Measurements from ENCODE around the gene ARHGAP44. TPM values are rescaled to one million over a fixed set of nuclear protein-coding genes. Genes with fewer than 3 reads are reported as not detected.
"Not testable (repeated sequence)": the region's sequence is repeated elsewhere in the genome, so short reads cannot be mapped to it uniquely, and the experiment has no call there.

Gene ARHGAP44
- total RNA-seq, 1 donor from 2014 or later: 8.6 TPM

DNA sequence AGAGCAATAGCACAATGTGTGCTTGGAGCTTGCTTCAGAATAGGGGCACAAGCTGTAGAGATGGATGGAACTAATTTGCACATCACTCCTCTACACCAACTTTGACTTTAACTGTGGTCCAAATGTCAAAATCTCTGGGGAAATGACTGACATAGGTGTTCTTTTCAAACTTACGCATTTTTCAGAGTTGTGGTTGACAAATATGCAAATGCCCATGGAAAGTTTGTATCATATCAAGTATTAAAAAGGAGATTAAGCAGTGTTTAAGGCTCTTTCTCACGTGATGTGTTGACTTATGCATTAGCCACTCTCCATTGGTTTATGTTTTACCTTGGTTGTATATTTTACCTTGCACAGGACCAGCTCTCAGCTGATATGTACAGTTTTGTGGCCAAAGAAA lies 151.4 kb downstream of the ARHGAP44 start:
- no peak for DNase-seq (ENCODE audit: missing footprints)
- intact Hi-C loops (cut with DNase I): no loop called here
- no peak for ATAC-seq

DNA sequence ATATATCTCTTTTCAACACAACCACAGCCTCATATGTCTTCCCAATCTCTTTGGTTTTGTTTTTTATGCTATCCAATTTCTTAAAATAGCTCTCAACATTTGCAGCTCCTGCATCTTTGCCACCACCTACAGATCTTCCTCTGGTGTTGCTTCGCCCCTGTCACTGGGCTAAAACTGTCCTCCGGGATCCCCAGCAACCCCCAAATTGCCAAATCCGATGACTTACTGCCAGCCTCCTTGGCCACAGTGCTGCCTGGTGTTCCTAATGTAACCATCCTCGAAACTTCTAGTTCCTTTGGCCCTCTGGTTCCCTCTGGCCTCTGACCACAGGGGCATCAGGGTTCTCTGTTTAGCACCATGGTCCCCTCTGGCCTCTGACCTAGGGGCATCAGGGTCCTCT lies 157.7 kb downstream of the ARHGAP44 start:
- no peak for DNase-seq (ENCODE audit: missing footprints)
- intact Hi-C loops (cut with DNase I): no loop called here
- no peak for ATAC-seq

DNA sequence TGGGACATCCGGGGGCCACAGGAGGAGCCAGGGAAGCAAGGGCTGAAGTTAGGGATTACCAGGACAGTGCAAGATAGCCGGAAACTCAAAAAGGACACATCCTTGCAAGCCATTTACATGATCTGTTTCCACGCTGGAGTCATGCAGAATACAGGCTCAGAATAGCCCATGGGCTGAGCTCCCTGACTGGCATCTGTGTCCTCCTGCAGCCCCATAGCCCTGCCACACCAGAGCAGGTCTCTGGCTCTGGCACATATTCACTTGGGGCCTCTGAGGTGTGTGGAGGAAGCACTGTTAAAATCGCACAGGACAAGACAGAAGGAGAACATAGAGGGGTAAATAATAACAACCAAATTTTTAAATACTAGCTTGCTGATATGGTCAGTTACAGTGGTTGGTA lies 162.7 kb downstream of the ARHGAP44 start:
- intact Hi-C loops (cut with DNase I): no loop called here
- DNase-seq (ENCODE audit: missing footprints) (no peak), ATAC-seq (no peak)

DNA sequence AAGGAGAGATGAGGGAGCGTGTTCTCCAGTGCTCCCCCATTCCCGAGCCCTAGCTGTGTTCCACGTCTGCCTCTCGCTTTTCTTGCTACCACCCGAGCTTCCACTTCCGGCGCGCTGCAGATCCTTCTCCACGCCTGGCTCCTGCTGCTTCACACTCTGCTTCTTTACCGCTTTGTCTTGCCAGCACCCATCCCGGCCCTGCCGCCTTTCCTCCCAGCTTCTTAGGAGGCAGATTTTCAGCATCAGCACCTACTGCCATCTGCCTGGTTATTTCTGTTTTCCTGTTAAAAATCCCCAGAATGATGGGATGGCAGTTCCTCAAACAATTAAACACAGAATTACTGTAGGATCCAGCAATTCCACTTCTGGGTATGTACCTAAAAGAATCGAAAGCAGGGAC lies 163.9 kb downstream of the ARHGAP44 start:
- no peak for DNase-seq (ENCODE audit: missing footprints)
- intact Hi-C loops (cut with DNase I): no loop called here
- ATAC-seq: no peak

DNA sequence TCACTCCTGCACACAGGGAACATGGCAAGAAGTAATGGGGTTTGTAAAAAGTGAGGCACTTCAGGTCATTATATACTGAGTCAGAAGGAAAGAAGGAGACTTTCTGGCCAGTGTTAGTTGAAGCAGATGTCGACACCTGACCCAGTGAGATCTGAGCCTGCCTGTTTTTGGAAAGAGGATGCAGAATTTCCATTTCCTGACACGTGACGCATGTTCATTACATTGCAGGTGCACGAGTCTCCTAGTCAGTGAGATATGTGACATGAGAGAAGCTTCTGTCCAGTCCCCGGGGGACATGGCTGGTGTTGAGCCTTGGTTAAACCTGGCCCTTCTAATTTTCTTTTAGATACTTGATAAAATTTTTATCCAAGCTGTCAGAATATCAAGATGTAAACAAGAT lies 166.2 kb downstream of the ARHGAP44 start:
- intact Hi-C loops (cut with DNase I): no loop called here
- ATAC-seq: no peak
- no peak for DNase-seq (ENCODE audit: missing footprints)

DNA sequence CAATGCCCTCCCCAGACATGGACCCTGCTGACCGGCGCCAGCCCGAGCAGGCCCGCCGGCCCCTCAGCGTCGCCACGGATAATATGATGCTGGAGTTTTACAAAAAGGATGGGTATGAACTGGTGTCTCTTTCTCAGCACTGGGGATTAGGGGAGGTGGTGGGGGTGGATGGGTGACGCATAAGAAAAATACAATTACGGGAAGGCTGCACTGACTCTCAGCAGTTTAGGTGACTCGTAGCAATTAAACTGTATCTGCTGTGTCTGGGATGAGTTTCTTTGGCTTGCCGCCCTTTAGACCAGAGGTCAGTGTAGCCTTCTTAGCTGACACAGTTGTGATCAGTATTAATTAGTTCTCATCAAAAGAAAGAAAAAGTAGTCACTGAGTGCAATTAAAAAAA lies 169.5 kb downstream of the ARHGAP44 start:
- ATAC-seq (no peak), DNase-seq (ENCODE audit: missing footprints) (no peak)
- intact Hi-C loops (cut with DNase I): no loop called here

DNA sequence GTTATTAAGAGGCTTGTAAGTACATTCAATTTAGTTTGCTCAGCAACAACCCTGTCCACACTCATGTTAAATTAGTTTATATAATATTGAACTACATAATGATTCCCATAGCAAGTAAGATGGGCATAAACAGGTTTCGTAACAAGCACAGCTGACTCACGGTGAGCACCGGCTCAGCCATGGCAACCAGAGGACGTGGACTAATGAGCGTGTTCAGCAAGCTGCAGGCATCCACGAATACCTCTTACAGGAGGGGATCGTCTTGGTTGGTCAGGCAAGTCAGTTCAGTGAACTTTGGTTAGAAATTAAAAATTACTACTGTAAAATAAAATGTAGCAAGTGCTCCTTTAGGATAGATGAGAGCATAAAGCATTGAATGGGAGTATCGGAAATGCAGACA lies 170.1 kb downstream of the ARHGAP44 start:
- DNase-seq (ENCODE audit: missing footprints): no peak
- no peak for ATAC-seq
- intact Hi-C loops (cut with DNase I): no loop called here

DNA sequence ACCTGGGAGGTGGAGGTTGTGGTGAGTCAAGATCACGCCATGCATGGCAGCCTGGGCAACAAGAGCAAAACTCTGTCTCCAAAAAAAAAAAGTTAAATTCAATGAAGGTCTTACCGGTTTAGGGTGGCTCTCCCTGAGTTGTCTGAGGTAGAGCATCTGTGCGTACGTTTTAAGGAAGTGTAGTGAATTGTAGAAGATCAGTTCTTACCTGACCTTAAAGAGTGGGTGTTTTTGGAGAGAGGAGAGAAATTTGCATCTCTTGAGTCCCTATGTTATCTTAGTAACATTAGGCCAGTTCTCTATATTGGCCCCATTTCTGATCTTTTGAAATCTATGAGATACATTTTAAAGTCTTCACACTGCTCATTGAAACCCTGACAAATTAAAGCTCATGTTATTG lies 172.4 kb downstream of the ARHGAP44 start:
- intact Hi-C loops (cut with DNase I): no loop called here
- DNase-seq (ENCODE audit: missing footprints) (no peak), ATAC-seq (no peak)

DNA sequence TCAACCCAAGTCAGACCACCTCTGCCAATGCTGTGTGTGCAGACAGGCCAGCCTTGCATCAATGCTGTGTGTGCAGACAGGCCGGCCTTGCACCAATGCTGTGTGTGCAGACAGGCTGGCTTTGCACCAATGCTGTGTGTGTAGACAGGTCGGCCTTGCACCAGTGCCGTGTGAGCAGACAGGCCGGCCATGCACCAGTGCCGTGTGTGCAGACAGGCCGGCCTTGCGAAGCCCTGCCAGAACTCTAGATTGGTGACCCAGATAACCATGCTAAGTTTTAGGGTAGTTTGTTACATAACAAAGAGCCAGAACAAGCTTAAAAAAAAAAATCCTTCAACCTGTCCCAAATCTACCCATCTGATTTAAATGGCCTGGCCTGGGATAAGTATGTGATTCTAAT lies 174.2 kb downstream of the ARHGAP44 start:
- DNase-seq (ENCODE audit: missing footprints) (no peak), ATAC-seq (no peak)
- intact Hi-C loops (cut with DNase I): no loop called here

DNA sequence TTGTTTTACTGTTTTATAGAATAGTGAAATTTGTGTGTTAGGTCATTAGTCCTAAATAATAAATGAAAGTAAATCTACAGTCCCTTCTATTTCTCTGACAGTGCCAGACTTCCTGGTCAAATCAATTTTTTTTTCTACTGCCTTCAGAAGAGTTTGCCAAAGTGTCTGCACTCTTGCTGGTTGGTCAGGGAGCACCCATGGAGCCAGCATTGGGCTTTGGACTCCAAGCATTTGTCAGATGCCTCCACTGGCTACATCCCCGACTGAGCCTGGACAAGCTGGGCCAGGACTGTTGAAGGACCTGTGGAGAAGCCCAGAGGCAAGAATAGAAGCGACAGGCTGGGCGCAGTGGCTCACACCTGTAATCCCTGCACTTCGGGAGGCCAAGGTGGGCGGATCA lies 174.9 kb downstream of the ARHGAP44 start:
- ATAC-seq: no peak
- intact Hi-C loops (cut with DNase I): no loop called here
- DNase-seq (ENCODE audit: missing footprints): no peak

DNA sequence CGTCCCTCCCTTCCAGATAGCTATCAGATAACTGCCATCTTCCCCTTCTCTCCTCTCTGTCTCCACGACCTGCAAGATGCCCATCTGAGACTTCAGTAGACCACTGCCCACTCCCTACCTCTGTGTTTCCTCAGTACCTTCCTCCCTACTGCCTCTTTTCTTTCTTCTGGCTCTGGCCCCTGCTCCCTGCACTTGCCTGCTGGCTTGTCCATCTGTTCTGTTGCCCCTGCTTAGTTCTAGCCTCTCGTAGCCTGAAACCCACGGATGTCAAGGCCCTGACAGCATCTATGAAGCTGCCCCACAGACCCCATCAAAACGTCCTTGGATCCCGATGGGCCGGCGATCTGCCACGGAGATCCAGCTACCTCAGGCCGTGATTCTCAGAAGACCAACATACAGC lies 175.5 kb downstream of the ARHGAP44 start:
- no peak for DNase-seq (ENCODE audit: missing footprints)
- intact Hi-C loops (cut with DNase I): no loop called here
- ATAC-seq: no peak

DNA sequence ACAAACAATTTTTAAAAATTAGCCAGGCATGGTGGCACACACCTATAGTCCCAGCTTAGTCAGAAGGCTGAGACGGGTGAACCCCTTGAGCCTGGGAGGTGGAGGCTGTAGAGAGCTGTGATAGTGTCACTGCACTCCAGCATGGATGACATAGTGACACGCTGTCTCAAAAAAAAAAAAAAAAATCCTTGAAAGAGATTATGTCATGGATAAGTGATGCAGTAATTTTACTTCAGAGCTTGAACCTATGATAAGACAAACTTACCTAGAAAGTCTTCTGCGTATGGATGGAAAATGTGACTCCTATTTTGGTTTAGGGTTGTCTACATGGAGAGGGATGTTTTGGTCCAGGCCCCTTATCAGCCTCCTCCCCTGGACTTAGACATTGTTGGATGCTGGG lies 176.7 kb downstream of the ARHGAP44 start:
- intact Hi-C loops (cut with DNase I): no loop called here

DNA sequence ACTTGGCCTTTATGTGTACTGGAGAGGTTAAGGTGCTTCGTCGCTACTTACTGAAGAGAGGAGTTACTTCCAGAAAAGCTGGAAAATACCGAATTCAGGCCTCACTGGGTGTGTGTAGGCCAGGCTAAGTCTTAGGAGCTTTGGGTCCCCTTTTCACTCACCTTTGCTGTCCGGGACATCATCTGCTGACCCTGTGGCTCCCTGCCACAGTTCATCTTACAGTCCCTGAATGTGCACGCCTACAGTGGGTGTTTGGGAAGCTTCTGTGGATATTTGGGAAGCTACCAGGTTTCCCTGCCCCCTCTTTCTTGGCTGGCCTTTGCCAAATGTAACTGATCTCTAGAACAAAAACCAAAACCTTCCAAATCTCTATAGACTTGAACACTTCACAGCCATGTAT lies 177.1 kb downstream of the ARHGAP44 start:
- intact Hi-C loops (cut with DNase I): no loop called here
- no peak for DNase-seq (ENCODE audit: missing footprints)
- no peak for ATAC-seq

More for the DNA sequence above, 176.7 kb downstream of the ARHGAP44 start:
- ATAC-seq (no peak), DNase-seq (ENCODE audit: missing footprints) (no peak)

DNA sequence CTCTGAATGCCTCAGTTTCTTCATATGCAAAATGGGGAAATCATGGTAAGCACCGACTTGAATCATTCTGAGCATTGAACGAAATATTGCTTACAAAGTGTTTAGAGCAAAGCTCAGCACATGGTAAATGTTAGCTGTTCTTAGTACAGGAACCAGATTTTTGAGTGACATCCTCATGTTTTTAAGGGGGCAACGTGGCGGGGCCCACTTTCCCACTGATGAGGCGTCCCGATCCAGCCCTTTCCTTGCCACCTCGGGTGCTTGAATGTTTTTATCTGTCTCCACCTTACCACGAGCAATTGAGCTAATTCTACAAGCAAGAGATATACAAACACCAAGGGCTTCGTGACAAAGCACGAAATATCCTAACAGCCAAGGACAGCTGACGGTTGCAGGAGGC lies 178.7 kb downstream of the ARHGAP44 start:
- intact Hi-C loops (cut with DNase I): no loop called here

DNA sequence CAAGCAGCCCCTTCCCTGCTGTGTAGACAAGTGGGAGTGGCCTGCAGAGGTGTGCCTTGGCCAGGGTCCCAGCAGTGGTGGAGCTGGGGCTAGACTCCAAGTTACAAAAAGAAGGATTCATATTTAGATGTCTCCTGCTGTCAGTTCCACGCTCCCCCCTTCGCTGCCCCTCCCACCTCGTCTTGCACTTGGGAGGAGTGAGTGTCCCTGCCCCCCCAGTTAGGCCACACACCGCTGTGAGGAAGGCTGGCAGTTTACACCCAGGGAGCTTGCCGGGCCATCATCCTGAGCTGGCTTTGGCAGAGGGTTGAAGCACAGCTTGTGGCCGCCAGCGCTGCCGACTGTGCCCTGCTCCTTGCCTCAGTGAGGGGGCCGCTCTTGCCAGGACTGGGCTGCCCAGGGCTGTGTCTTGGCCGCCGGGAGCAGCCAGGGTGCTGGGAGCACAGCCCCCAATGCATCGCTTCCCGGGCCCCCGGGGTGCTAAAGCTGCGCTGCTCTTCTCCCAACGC lies 184.3 kb downstream of the ARHGAP44 start:
- intact Hi-C loops (cut with DNase I): no loop called here
- peak; percentile 60 for ATAC-seq
- DNase-seq (ENCODE audit: missing footprints): no peak

More for the DNA sequence above, 178.7 kb downstream of the ARHGAP44 start:
- ATAC-seq (no peak), DNase-seq (ENCODE audit: missing footprints) (no peak)

DNA sequence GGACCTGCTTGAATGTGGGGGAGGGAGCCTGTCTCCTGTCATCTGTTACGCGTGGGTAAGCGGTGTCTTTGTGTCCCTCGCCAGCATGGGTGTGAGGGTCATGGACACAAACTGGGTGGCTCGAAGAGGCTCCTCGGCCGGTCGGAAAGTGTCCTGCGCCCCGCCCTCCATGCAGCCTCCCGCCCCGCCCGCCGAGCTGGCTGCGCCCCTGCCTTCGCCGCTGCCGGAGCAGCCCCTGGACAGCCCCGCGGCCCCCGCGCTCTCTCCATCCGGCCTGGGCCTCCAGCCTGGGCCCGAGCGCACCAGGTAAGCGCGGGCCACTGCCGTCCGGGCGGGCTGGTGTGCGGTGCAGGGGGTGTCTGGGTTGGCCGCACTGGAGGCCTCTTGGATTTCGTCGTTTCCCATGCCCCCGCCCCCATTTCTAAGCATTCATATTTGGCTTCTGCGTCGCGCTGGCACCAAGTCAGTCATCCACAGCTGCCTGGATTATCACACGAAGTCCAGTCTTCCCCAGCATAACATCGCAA lies 184.8 kb downstream of the ARHGAP44 start:
- ATAC-seq (peak; percentile 45), DNase-seq (ENCODE audit: missing footprints) (no peak)
- intact Hi-C loops (cut with DNase I): no loop called here

DNA sequence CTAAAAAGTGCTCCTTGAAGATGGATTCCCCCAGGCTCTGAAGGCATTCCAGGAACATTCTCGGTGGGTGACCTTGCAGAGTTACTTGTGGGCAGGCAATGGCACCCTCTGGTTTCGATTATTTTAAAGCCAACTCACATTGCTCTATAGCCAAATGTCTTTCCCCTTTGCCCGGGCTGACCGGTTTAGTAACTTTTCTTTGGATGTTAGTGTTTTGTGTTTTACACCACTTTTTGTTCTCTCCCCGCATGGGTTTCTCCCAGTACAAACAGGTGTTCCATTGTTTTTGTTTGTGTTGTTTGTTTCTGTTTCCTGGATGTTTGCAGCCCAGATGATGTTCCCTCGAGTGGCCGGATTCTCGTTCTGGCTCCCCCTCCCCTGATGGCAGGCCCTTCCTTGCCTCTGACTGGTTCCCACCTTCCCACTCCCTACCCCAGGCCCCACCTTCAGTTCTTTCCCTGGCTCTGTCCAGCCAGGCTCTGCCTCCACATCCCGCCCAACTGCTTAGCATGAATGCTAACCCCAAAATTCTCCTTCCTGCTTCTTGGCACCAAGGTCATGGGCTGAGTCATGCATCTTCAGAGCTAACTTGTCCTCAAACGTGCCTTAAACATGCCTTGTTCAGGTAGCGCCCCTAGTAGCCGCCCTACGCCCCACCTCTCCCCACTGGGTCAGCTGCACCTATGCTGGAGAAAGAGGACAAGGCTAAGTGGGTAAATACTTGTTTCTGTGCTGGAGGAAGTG lies 187.9 kb downstream of the ARHGAP44 start:
- ATAC-seq (no peak), DNase-seq (ENCODE audit: missing footprints) (no peak)
- intact Hi-C loops (cut with DNase I): no loop called here

DNA sequence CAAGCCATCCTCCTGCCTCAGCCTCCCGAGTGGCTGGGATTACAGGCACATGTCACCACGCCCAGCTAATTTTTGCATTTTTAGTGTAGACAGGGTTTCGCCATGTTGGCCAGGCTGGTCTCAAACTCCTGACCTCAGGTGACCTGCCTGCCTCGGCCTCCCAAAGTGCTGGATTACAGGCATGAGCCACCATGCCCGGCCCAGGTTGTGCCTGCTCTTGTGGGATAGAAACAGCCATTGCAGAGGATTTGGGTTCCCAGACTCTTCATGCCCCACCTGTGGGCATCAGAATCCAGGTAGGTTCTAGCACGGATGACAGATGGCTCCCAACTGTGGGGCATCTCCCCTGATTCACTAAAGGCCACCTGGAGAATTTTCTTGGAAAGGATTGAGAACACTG lies 189.5 kb downstream of the ARHGAP44 start:
- ATAC-seq; intact Hi-C loops (cut with DNase I); DNase-seq (ENCODE audit: missing footprints): not testable (repeated sequence)

DNA sequence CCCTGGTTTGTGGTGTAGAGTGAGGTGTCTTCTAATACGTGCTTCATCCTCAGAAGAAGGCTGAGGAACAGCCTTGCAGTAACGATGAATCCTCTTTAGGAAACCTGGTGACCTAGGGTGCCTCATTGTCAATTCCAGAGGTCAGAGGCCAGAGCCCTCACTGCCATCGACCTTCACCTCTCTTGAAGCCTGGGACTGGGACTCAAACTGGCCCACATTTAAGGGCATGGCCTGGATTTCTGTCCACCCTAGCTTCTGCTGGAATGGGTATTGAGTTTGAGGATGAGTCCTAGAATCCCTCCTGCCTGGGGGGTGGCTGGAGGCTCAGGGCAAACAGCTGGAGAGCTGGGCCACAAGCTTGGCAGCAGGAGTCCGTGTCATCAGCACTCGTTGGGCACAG lies 189.9 kb downstream of the ARHGAP44 start:
- intact Hi-C loops (cut with DNase I): no loop called here

DNA sequence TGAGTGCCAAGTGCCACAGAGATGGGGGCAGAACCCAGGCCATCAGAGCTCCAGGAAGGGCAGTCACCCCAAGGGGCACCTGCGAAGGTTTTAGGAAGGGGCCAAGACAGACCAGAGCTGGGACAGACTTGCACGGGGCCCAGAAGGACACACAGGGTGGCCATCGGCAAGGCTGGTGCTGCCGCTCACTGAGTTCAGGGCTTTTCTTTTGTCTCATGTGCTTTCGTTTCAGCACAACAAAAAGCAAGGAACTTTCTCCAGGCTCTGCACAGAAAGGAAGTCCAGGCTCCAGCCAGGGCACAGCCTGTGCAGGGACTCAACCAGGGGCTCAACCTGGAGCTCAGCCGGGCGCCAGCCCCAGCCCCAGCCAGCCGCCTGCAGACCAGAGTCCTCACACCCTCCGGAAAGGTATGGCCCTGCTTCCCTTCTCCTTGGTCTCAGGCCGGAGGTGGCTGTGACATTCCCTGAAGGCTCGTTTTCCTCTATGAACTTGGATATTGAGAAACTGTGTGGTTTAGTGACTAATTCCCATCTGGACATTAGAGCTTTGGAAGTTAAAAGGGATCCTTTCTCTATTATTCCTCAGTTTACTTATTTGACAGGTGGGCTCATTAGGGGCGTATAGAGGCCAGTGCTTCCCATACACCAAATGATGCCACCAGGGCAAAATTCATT lies 190.7 kb downstream of the ARHGAP44 start:
- DNase-seq (ENCODE audit: missing footprints) (no peak), ATAC-seq (no peak)
- intact Hi-C loops (cut with DNase I): no loop called here

More for the DNA sequence above, 189.9 kb downstream of the ARHGAP44 start:
- ATAC-seq (no peak), DNase-seq (ENCODE audit: missing footprints) (no peak)

Data from Right ventricle myocardium inferior (tissue), 1 donor.